ENCODE data around the gene USP6NL.

- TF ChIP-seq POLR2A (IDR thresholded peaks at IDR 0.05) (no peak), EP300 (IDR thresholded peaks at IDR 0.05) (no peak), POLR2AphosphoS5 (IDR thresholded peaks at IDR 0.05) (no peak)
- TF ChIP-seq, protein P1, sequence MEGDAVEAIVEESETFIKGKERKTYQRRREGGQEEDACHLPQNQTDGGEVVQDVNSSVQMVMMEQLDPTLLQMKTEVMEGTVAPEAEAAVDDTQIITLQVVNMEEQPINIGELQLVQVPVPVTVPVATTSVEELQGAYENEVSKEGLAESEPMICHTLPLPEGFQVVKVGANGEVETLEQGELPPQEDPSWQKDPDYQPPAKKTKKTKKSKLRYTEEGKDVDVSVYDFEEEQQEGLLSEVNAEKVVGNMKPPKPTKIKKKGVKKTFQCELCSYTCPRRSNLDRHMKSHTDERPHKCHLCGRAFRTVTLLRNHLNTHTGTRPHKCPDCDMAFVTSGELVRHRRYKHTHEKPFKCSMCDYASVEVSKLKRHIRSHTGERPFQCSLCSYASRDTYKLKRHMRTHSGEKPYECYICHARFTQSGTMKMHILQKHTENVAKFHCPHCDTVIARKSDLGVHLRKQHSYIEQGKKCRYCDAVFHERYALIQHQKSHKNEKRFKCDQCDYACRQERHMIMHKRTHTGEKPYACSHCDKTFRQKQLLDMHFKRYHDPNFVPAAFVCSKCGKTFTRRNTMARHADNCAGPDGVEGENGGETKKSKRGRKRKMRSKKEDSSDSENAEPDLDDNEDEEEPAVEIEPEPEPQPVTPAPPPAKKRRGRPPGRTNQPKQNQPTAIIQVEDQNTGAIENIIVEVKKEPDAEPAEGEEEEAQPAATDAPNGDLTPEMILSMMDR (IDR thresholded peaks at IDR 0.05): no peak
Measured at GRCh38 chr10:11638055-11638698, 26.7 kb upstream of the USP6NL start.

All from sigmoid colon (tissue), 4 donors.